ENCODE measurements around the gene DDC.
A peak's percentile ranks its signal among the peaks of the same experiment; 100 is the strongest.

The DDC gene

GRCh38 chr7:50455658-50456057 is 109.5 kb downstream of the DDC start:
- Histone ChIP-seq H3K36me3 (ENCODE audit: control insufficient read depth, low read length) (no peaks in the 10 kb centered on the region), H3K4me1 (ENCODE audit: control insufficient read depth, low read length) (peaks cover 15% of the 10 kb centered on the region), H4K20me1 (ENCODE audit: control insufficient read depth, insufficient read depth, low read depth, low read length) (no peaks in the 10 kb centered on the region), H3K9me2 (replicated peaks; ENCODE audit: control insufficient read depth, low read length) (no peaks in the 10 kb centered on the region), H3K4me2 (ENCODE audit: low read length) (no peak overlapping the region), H3K27ac (ENCODE audit: low read depth, low read length) (no peak overlapping the region), H3K79me2 (ENCODE audit: control insufficient read depth, low read length) (peaks cover 4% of the 10 kb centered on the region), H3F3A (ENCODE audit: control insufficient read depth, insufficient read depth) (0 out of 2 replicates have a peak, but pooled peaks cover 2% of the 10 kb centered on the region), H3K27me3 (ENCODE audit: control insufficient read depth, low read length) (peaks cover 9% of the 10 kb centered on the region; the same call in 1 of the 2 replicates), H3K4me3 (ENCODE audit: low read length) (no peak overlapping the region), H3K9me3 (ENCODE audit: control insufficient read depth, insufficient read depth, low read length) (no peaks in the 10 kb centered on the region)
- no peak for TF ChIP-seq CTCF (IDR thresholded peaks at IDR 0.05; ENCODE audit: low read depth, low read length, poor library complexity, severe bottlenecking)
- no peak for TF ChIP-seq EZH2phosphoT487 (IDR thresholded peaks at IDR 0.05; ENCODE audit: borderline replicate concordance, low read length)

- TF ChIP-seq EZH2phosphoT487 (IDR thresholded peaks at IDR 0.05; ENCODE audit: borderline replicate concordance, low read length) = no peak
- TF ChIP-seq CTCF (IDR thresholded peaks at IDR 0.05; ENCODE audit: low read depth, low read length, poor library complexity, severe bottlenecking) = no peak
- H4K20me1 ChIP-seq (ENCODE audit: control insufficient read depth, insufficient read depth, low read depth, low read length) = no peaks in the 10 kb centered on the region
- no peak overlapping the region for H3K4me3 ChIP-seq (ENCODE audit: low read length)
- peaks cover 9% of the 10 kb centered on the region; the same call in 1 of the 2 replicates for H3K27me3 ChIP-seq (ENCODE audit: control insufficient read depth, low read length)
- H3K9me2 ChIP-seq (replicated peaks; ENCODE audit: control insufficient read depth, low read length) = no peaks in the 10 kb centered on the region
- H3K79me2 ChIP-seq (ENCODE audit: control insufficient read depth, low read length) = peaks cover 11% of the 10 kb centered on the region
- no peaks in the 10 kb centered on the region for H3K9me3 ChIP-seq (ENCODE audit: control insufficient read depth, insufficient read depth, low read length)
- no peaks in the 10 kb centered on the region for H3K36me3 ChIP-seq (ENCODE audit: control insufficient read depth, low read length)
- peaks cover 19% of the 10 kb centered on the region for H3K4me1 ChIP-seq (ENCODE audit: control insufficient read depth, low read length)
- H3K27ac ChIP-seq (ENCODE audit: low read depth, low read length) = no peak overlapping the region
- H3K4me2 ChIP-seq (ENCODE audit: low read length) = no peak overlapping the region
- 0 out of 2 replicates have a peak, but pooled peaks cover 2% of the 10 kb centered on the region for H3F3A ChIP-seq (ENCODE audit: control insufficient read depth, insufficient read depth)
Measured at GRCh38 chr7:50454968-50455367, 110.2 kb downstream of the DDC start.

GRCh38 chr7:50450590-50451032 is 114.6 kb downstream of the DDC start:
- Histone ChIP-seq H3K79me2 (ENCODE audit: control insufficient read depth, low read length) (peaks cover 47% of the 10 kb centered on the region), H3K27me3 (ENCODE audit: control insufficient read depth, low read length) (no peaks in the 10 kb centered on the region), H3K4me1 (ENCODE audit: control insufficient read depth, low read length) (peaks cover 34% of the 10 kb centered on the region), H3K9me3 (ENCODE audit: control insufficient read depth, insufficient read depth, low read length) (no peaks in the 10 kb centered on the region), H3K27ac (ENCODE audit: low read depth, low read length) (peak overlapping the region; percentile 26), H3K36me3 (ENCODE audit: control insufficient read depth, low read length) (peaks cover 36% of the 10 kb centered on the region), H3K4me3 (ENCODE audit: low read length) (peak overlapping the region; percentile 88), H3K4me2 (ENCODE audit: low read length) (peak overlapping the region; percentile 89), H3K9me2 (replicated peaks; ENCODE audit: control insufficient read depth, low read length) (no peaks in the 10 kb centered on the region), H3F3A (ENCODE audit: control insufficient read depth, insufficient read depth) (no peaks in the 10 kb centered on the region), H4K20me1 (ENCODE audit: control insufficient read depth, insufficient read depth, low read depth, low read length) (no peaks in the 10 kb centered on the region)
- TF ChIP-seq EZH2phosphoT487 (IDR thresholded peaks at IDR 0.05; ENCODE audit: borderline replicate concordance, low read length) (no peak), CTCF (IDR thresholded peaks at IDR 0.05; ENCODE audit: low read depth, low read length, poor library complexity, severe bottlenecking) (peak; percentile 39)
